H1 (cell line): ENCODE data around the gene CCDC28A. TPM values are rescaled to one million over a fixed set of nuclear protein-coding genes. Genes with fewer than 3 reads are reported as not detected.

Source experiments
- CTCF ChIA-PET: fragments of 300-600 bp; sonication (Branson Sonifier 250); formaldehyde crosslinking; loops from one replicate; lab custom pipeline; 2021; ENCODE audit not compliant: partially characterized antibody; lab: Charles Lee
- POLR2A ChIA-PET: fragments of 300-600 bp; sonication (Branson Sonifier 250); formaldehyde crosslinking; loops from one replicate; lab custom pipeline; 2021; ENCODE audit warnings: inconsistent platforms; ENCODE audit not compliant: partially characterized antibody; lab: Charles Lee
- DNase-seq, 2 experiments: peaks; one replicate each; pipeline versions ENCODE4 v3.0.0 to v3.0.0-alpha.2; 2010 to 2022; ENCODE audit warnings: low spot score in 2 of 2, low read depth in 1 of 2, mixed read lengths in 1 of 2
- FAIRE-seq: peaks from 2 replicates; lab custom pipeline; 2011; peaks lifted over from hg19 to GRCh38; lab: Jason Lieb, UNC
- H2AFZ ChIP-seq: 2 replicates; pipeline ENCODE4 v1.8.1; 2012; ENCODE audit warnings: low read length, inconsistent platforms
- H2AK5ac ChIP-seq: 2 replicates; pipeline ENCODE4 v1.6.1; 2013; ENCODE audit warnings: low read depth, low read length
- H2BK120ac ChIP-seq: replicated peaks from 2 replicates; pipeline ENCODE3; 2013; ENCODE audit warnings: low read depth, low read length, inconsistent platforms
- H2BK12ac ChIP-seq: 2 replicates; pipeline ENCODE4 v1.6.1; 2013; ENCODE audit warnings: low read depth, low read length
- H2BK15ac ChIP-seq: 2 replicates; pipeline ENCODE4 v1.6.1; 2013; ENCODE audit warnings: low read length
- H2BK20ac ChIP-seq: 2 replicates; pipeline ENCODE4 v1.6.1; 2013; ENCODE audit warnings: low read length
- H2BK5ac ChIP-seq: 2 replicates; pipeline ENCODE4 v1.6.1; 2013; ENCODE audit warnings: low read depth, low read length
- H3K14ac ChIP-seq: 2 replicates; pipeline ENCODE4 v1.6.1; 2013; ENCODE audit warnings: inconsistent platforms; ENCODE audit not compliant: insufficient read length
- H3K18ac ChIP-seq: 2 replicates; pipeline ENCODE4 v1.6.1; 2013; ENCODE audit warnings: low read length; ENCODE audit errors: extremely low read depth
- H3K23ac ChIP-seq: 2 replicates; pipeline ENCODE4 v1.6.1; 2013; ENCODE audit warnings: inconsistent platforms; ENCODE audit not compliant: insufficient read length
- H3K23me2 ChIP-seq: 2 replicates; pipeline ENCODE4 v1.6.1; 2013; ENCODE audit warnings: low read depth, low read length
- H3K27ac ChIP-seq: 2 replicates; pipeline ENCODE4 v1.6.1; 2011; ENCODE audit warnings: low read depth, low read length, inconsistent platforms
- H3K27me3 ChIP-seq, 4 experiments: replicated peaks in 1 of 4; 1 replicate in 1 of 4; 2 replicates in 3 of 4; pipeline versions ENCODE4 v1.6.1 to v1.8.1; 2011 to 2013; ENCODE audit warnings: low read length in 3 of 4, mild to moderate bottlenecking in 3 of 4, inconsistent platforms in 2 of 4, mixed read lengths in 2 of 4, moderate library complexity in 1 of 4; ENCODE audit not compliant: control insufficient read depth in 3 of 4, insufficient read depth in 3 of 4; ENCODE audit errors: extremely low read depth in 1 of 4
- H3K36me3 ChIP-seq, 4 experiments: 2 replicates each; pipeline versions ENCODE4 v1.6.1 to v1.8.1; 2011 to 2013; ENCODE audit warnings: mild to moderate bottlenecking in 4 of 4, low read length in 3 of 4, moderate library complexity in 2 of 4, control low read depth in 1 of 4, inconsistent platforms in 1 of 4; ENCODE audit not compliant: insufficient read depth in 4 of 4, control insufficient read depth in 2 of 4
- H3K4ac ChIP-seq: replicated peaks from 2 replicates; pipeline ENCODE3; 2013; ENCODE audit warnings: low read length, low read depth, mixed read lengths, inconsistent platforms; ENCODE audit not compliant: insufficient read length
- H3K4me1 ChIP-seq, 4 experiments: replicated peaks in 1 of 4; 1 replicate in 1 of 4; 2 replicates in 3 of 4; pipeline versions ENCODE4 v1.6.1 to v1.8.1; 2011 to 2013; ENCODE audit warnings: low read length in 3 of 4, inconsistent platforms in 2 of 4, mixed read lengths in 1 of 4; ENCODE audit not compliant: insufficient read depth in 4 of 4, control insufficient read depth in 3 of 4
- H3K4me2 ChIP-seq, 2 experiments: 2 replicates each; pipeline versions ENCODE4 v1.6.1 to v1.8.1; 2011 to 2013; ENCODE audit warnings: low read depth in 2 of 2, low read length in 2 of 2, control low read depth in 1 of 2, inconsistent platforms in 1 of 2, mild to moderate bottlenecking in 1 of 2; ENCODE audit not compliant: insufficient read depth in 1 of 2
- H3K4me3 ChIP-seq, 4 experiments: fragments of 200-600, 300-600 bp in 1 of 4; sonication (generic), shearing (Covaris generic), sonication (Bioruptor Twin) in 1 of 4; 2 replicates each; pipeline versions ENCODE4 v1.5.1 to v1.8.1; 2011 to 2016; ENCODE audit warnings: low read length in 4 of 4, low read depth in 3 of 4, control low read depth in 2 of 4, inconsistent platforms in 2 of 4, mild to moderate bottlenecking in 2 of 4, mixed read lengths in 1 of 4, moderate library complexity in 1 of 4; ENCODE audit not compliant: insufficient read depth in 2 of 4; ENCODE audit errors: extremely low read depth in 1 of 4
- H3K56ac ChIP-seq: replicated peaks from 2 replicates; pipeline ENCODE3; 2013; ENCODE audit warnings: low read depth, mild to moderate bottlenecking, mixed read lengths, low read length, inconsistent platforms; ENCODE audit not compliant: insufficient read length
- H3K79me1 ChIP-seq: 2 replicates; pipeline ENCODE4 v1.6.1; 2013; ENCODE audit warnings: low read depth, low read length, control low read depth
- H3K79me2 ChIP-seq, 2 experiments: 2 replicates each; pipeline versions ENCODE4 v1.6.1 to v1.8.1; 2012 to 2013; ENCODE audit warnings: low read length in 2 of 2, mild to moderate bottlenecking in 2 of 2, inconsistent platforms in 1 of 2; ENCODE audit not compliant: insufficient read depth in 2 of 2, control insufficient read depth in 1 of 2
- H3K9ac ChIP-seq, 4 experiments: replicated peaks in 1 of 4; 1 replicate in 1 of 4; 2 replicates in 3 of 4; pipeline versions ENCODE4 v1.6.1 to v1.8.1; 2011 to 2013; ENCODE audit warnings: low read depth in 3 of 4, low read length in 3 of 4, control low read depth in 2 of 4, mild to moderate bottlenecking in 2 of 4, moderate library complexity in 2 of 4, inconsistent platforms in 1 of 4; ENCODE audit errors: extremely low read depth in 1 of 4
- H3K9me3 ChIP-seq, 2 experiments: 2 replicates each; pipeline versions ENCODE4 v1.6.1 to v1.8.1; 2012 to 2013; ENCODE audit warnings: mild to moderate bottlenecking in 2 of 2, moderate library complexity in 2 of 2, control low read depth in 1 of 2, inconsistent platforms in 1 of 2, low read depth in 1 of 2, low read length in 1 of 2, mixed read lengths in 1 of 2; ENCODE audit not compliant: insufficient read depth in 2 of 2
- H4K20me1 ChIP-seq, 2 experiments: replicated peaks in 1 of 2; 2 replicates each; pipeline versions ENCODE3 to v1.8.1; 2011 to 2013; ENCODE audit warnings: inconsistent platforms in 2 of 2, low read length in 2 of 2, mild to moderate bottlenecking in 1 of 2; ENCODE audit not compliant: insufficient read depth in 2 of 2, control insufficient read depth in 1 of 2
- H4K5ac ChIP-seq: 2 replicates; pipeline ENCODE4 v1.6.1; 2013; ENCODE audit warnings: low read length, low read depth, mixed read lengths, inconsistent platforms; ENCODE audit not compliant: insufficient read length
- H4K8ac ChIP-seq: 2 replicates; pipeline ENCODE4 v1.8.0; 2013; ENCODE audit warnings: mild to moderate bottlenecking, moderate library complexity, low read length, inconsistent platforms; ENCODE audit not compliant: insufficient read depth; ENCODE audit errors: extremely low read depth
- H4K91ac ChIP-seq: replicated peaks from 2 replicates; pipeline ENCODE3; 2013; ENCODE audit warnings: low read length, mixed read lengths, inconsistent platforms; ENCODE audit not compliant: insufficient read length
- BRCA1 ChIP-seq: IDR thresholded peaks from 2 replicates; pipeline ENCODE4 v1.6.1; 2012; ENCODE audit warnings: low read depth, low read length, improper control_type of control experiment
- CHD2 ChIP-seq: IDR thresholded peaks from 2 replicates; pipeline ENCODE4 v1.6.1; 2012; ENCODE audit warnings: low read length, improper control_type of control experiment
- E2F6 ChIP-seq: IDR thresholded peaks from 2 replicates; pipeline ENCODE4 v1.6.1; 2012; ENCODE audit warnings: inconsistent platforms
- HDAC6 ChIP-seq: IDR thresholded peaks from one replicate; pipeline ENCODE4 v1.7.1; 2012; ENCODE audit warnings: low read depth, mild to moderate bottlenecking, inconsistent platforms, low read length, moderate library complexity
- JUN ChIP-seq: IDR thresholded peaks from 2 replicates; pipeline ENCODE4 v1.6.1; 2011; ENCODE audit warnings: low read depth, mild to moderate bottlenecking, improper control_type of control experiment, low read length
- WGBS, 2 experiments: shearing (Covaris generic) in 1 of 2; methylation state at CpG; one replicate each; pipeline versions ENCODE4 v1.1.6 to v1.1.7; 2013 to 2015; ENCODE audit warnings: low lambda C conversion rate in 2 of 2, mixed read lengths in 2 of 2, inconsistent platforms in 1 of 2, low coverage in 1 of 2, missing lambda C conversion rate in 1 of 2; ENCODE audit not compliant: insufficient replicate concordance in 2 of 2, insufficient coverage in 1 of 2, insufficient read length in 1 of 2; ENCODE audit errors: extremely low coverage in 1 of 2, missing lambda C conversion rate in 1 of 2; 5-methylcytosine and 5-hydroxymethylcytosine counted together
- polyA plus RNA-seq, 7 experiments: library from polyadenylated mRNA; depleted of rRNA in 3 of 7; stranded (reverse) in 5 of 7; unstranded in 2 of 7; fragments of >200 nt in 5 of 7; fragments of 200-250 nt in 2 of 7; gene quantifications; 1 replicate in 5 of 7; 2 replicates in 1 of 7; 4 replicates in 1 of 7; pipeline versions ENCODE4 v1.2.1 to v1.2.3, GENCODE V29; 2011 to 2013; ENCODE audit warnings: missing spikeins in 2 of 7, mixed read lengths in 2 of 7
- total RNA-seq: library from RNA; stranded (reverse); fragmentation: NEBNext Ultra II Directional; extraction: Animal tissue kit (Norgen Biotek cat#: 25700); gene quantifications from 2 replicates; pipeline ENCODE4 v1.2.1, GENCODE V29; 2021

CCDC28A gene
- total and polyA plus RNA-seq, 2 of the 8 experiments (the other 6 are each of a cell fraction or from before 2014, with no cell fraction given) = 9.6 to 12.1 TPM

- Histone ChIP-seq H3K4me1 (no peaks in the 10 kb centered on the region), H3K9ac (no peak overlapping the region), H3K27ac (no peak overlapping the region), H3K56ac (no peak overlapping the region), H3K79me1 (no peaks in the 10 kb centered on the region), H3K4me3 (no peak overlapping the region), H3K18ac (no peak overlapping the region), H3K4me2 (no peak overlapping the region), H3K79me2 (no peaks in the 10 kb centered on the region), H2AK5ac (no peak overlapping the region), H2BK5ac (no peak overlapping the region), H4K8ac (no peak overlapping the region), H3K36me3 (no peaks in the 10 kb centered on the region), H3K23ac (no peak overlapping the region), H3K27me3 (peaks cover 0 to 1% (median 0%) of the 10 kb centered on the region in 4 experiments; a peak in 1 of 7 replicates), H2BK15ac (no peak overlapping the region), H3K9me3 (no peaks in the 10 kb centered on the region), H3K14ac (no peak overlapping the region), H2BK120ac (no peak overlapping the region), H2AFZ (no peak overlapping the region), H2BK20ac (no peak overlapping the region), H4K5ac (no peak overlapping the region), H3K4ac (no peak overlapping the region), H4K91ac (no peak overlapping the region), H4K20me1 (no peaks in the 10 kb centered on the region), H2BK12ac (no peak overlapping the region), H3K23me2 (no peaks in the 10 kb centered on the region; the same call in 1 of the 2 replicates)
- 87 to 100% methylated on average over 1 to 4 of the region's 4 CpGs for WGBS, 2 experiments
- CTCF ChIA-PET = interaction anchor here (0.7 kb wide), 1 partner anchor 12 kb away, joined by 3 read pairs; no protein-coding TSS in a partner anchor
- DNase-seq (no peak), FAIRE-seq (no peak)
- POLR2A ChIA-PET = no interaction called here
- TF ChIP-seq JUN = no peak
- no peak for TF ChIP-seq CHD2
- TF ChIP-seq BRCA1 = no peak
- TF ChIP-seq HDAC6 = no peak
- TF ChIP-seq E2F6 = no peak
Observed at GRCh38 chr6:138803861-138804260, 30.3 kb downstream of the CCDC28A start.
